GM18951 (cell line): Measurements from ENCODE around the gene VMP1.
"Not testable (repeated sequence)": the region's sequence is repeated elsewhere in the genome, so short reads cannot be mapped to it uniquely, and the experiment has no call there.

Experiments
- POLR2A ChIP-seq: IDR thresholded peaks from 4 replicates; pipeline ENCODE4 v1.6.1; 2011; ENCODE audit warnings: mild to moderate bottlenecking; ENCODE audit not compliant: insufficient read length, insufficient read depth; ENCODE audit errors: extremely low read depth
- in situ Hi-C: fragments of 300-500 bp; cut with MboI; formaldehyde crosslinking; loops from one replicate; pipeline ENCODE4 v1.12.0; 2022; ENCODE audit warnings: low sequenced_read_pairs, mixed read lengths, inconsistent platforms; ENCODE audit not compliant: unreplicated experiment

Gene VMP1

GRCh38 chr17:59827721-59828477 lies 120.4 kb downstream of the VMP1 start:
- in situ Hi-C loops: no loop called here
- peak; percentile 63 for TF ChIP-seq POLR2A

DNA sequence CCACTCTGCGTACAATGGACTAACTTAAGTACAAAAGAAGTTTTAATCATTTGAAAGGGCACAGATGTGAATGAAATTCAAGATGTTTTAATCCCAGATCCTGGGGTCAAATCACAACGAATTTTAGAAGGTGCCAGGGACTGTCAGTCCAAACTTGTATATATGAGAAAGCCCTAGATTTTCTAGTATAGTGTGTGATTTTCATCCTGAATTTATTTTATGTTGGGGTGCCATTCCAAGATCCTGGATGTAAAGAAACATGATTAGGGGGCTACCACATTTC lies 121.0 kb downstream of the VMP1 start:
- in situ Hi-C loops: no loop called here
- no peak for TF ChIP-seq POLR2A

DNA sequence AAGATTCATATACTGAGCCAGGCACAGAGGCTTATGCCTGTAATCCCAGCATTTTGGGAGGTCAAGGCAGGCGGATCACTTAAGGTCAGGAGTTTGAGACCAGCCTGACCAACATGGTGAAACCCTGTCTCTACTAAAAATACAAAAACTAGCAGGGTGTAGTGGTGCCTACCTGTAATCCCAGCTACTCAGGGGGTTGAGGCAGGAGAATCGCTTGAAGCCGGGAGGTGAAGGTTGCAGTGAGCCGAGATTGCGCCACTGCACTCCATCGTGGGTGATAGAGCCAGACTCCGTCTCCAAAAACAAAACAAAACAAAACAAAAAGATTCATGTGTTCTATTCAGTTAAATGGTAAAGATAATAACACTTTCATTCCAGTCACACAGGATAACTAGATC lies 121.4 kb downstream of the VMP1 start:
- in situ Hi-C loops: not testable (repeated sequence)

- TF ChIP-seq POLR2A: peak; percentile 27
- in situ Hi-C loops: no loop called here
These were observed 122.0 kb downstream of the VMP1 start for GRCh38 chr17:59829217-59830006.

GRCh38 chr17:59830007-59830630 lies 122.7 kb downstream of the VMP1 start:
- no peak for TF ChIP-seq POLR2A
- in situ Hi-C loops: no loop called here

- in situ Hi-C loops: no loop called here
- no peak for TF ChIP-seq POLR2A
These were observed 123.5 kb downstream of the VMP1 start for GRCh38 chr17:59830846-59831486.

- in situ Hi-C loops: no loop called here
- no peak for TF ChIP-seq POLR2A
These were observed 125.5 kb downstream of the VMP1 start for GRCh38 chr17:59832883-59833379.

- in situ Hi-C loops: no loop called here
- peak; percentile 80 for TF ChIP-seq POLR2A
These were observed 130.0 kb downstream of the VMP1 start for GRCh38 chr17:59837308-59838051.

GRCh38 chr17:59838052-59838916 lies 130.8 kb downstream of the VMP1 start:
- TF ChIP-seq POLR2A: peak; percentile 40
- in situ Hi-C loops: no loop called here

- in situ Hi-C loops: no loop called here
- TF ChIP-seq POLR2A: peak; percentile 39
These were observed 132.3 kb downstream of the VMP1 start for GRCh38 chr17:59839651-59840328.

DNA sequence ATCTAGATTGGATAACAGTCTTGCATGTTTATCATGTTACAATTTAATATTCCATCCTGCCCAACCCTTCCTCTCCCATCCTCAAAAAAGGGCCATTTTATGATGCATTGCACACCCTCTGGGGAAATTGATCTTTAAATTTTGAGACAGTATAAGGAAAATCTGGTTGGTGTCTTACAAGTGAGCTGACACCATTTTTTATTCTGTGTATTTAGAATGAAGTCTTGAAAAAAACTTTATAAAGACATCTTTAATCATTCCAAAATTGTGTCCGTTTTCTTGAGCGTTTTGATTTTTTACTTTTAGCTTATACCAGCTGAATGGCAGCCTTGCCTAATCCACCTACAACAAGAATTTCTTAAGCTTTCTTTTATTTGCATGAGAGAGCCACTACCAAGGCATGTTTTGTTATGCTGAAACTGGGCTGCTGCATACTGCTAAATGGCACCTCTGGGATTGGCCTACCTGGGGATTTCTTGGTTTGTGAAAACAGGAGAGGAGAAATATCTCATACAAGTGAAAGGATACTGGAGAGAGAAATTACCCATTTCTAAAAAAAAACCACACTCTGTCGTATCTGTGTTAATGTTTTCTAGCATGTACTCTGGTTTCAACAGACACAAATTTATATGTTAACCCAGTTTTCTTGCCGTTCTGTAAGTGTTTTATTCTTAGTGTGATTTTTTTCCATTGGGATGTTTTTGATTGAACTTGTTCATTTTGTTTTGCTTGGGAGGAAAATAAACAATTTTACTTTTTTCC lies 133.1 kb downstream of the VMP1 start:
- peak; percentile 45 for TF ChIP-seq POLR2A
- in situ Hi-C loops: no loop called here

GRCh38 chr17:59841091-59841881 lies 133.8 kb downstream of the VMP1 start:
- in situ Hi-C loops: not testable (repeated sequence)

- in situ Hi-C loops: not testable (repeated sequence)
These were observed 134.4 kb downstream of the VMP1 start for GRCh38 chr17:59841882-59842263.
